ENCODE measurements around the gene GMDS. TPM values are rescaled to one million over a fixed set of nuclear protein-coding genes. Genes with fewer than 3 reads are reported as not detected.
A peak's percentile ranks its signal among the peaks of the same experiment; 100 is the strongest.

Gene GMDS
- total and polyA plus RNA-seq, 2 of the 13 experiments (the other 11 are each of a cell fraction or from before 2014, with no cell fraction given) = 64.4 to 112 TPM

DNA sequence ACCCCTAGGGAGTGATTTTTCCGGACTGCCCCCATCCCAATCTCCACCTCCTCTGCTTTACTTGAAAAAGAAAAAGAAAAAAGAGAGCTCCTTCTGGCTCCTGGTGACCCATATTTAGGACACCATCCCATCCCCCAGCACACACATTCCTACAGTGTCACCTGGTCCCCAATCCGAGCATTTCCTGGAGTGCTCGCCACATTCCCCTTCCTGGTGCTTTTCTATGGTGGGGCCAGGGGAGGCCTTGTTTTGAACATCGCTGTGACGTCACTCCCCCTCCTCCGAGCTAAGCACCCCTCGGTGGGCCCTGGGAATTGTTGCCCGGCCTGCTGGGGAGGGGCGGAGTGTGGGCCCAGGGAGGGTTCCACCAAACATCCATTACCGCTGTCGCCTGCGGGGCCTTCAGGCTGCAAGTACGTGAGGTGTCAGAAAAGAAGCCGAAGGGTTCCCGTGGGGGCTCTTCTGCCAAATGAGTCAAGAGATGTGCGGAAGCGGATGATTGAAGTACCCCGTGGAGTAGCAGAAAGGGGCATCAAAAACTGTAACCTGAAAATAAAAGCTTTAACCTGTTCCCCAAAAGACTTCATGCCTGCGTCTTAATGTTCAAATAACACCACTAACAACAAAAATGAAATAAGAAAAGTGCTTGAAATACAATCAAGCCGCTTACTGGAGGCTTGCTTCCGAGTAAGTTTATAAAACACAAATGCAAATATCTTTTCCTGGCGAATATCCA lies 638.5 kb downstream of the GMDS start (continued):
- no peak for TF ChIP-seq ZFAT (CRISPR knock-in tag; conservative IDR thresholded peaks at IDR 0.05)
- no peak for TF ChIP-seq SIX4 (CRISPR knock-in tag; IDR thresholded peaks at IDR 0.05)
- peak; percentile 30 for TF ChIP-seq TEAD3 (CRISPR knock-in tag; optimal IDR thresholded peaks at IDR 0.05; ENCODE audit: borderline replicate concordance)
- 0 out of 2 replicates have a peak, but pooled peaks have one; percentile 3 for TF ChIP-seq RARG (CRISPR knock-in tag; IDR thresholded peaks at IDR 0.05; ENCODE audit: low read depth)
- TF ChIP-seq SNAPC2 (CRISPR knock-in tag; IDR thresholded peaks at IDR 0.05) = no peak
- TF ChIP-seq ZFP90 (CRISPR knock-in tag; IDR thresholded peaks at IDR 0.05; ENCODE audit: borderline replicate concordance) = no peak
- TF ChIP-seq ZBTB3 (CRISPR knock-in tag; IDR thresholded peaks at IDR 0.05; ENCODE audit: borderline replicate concordance, low read depth) = no peak
- TF ChIP-seq TBL1XR1 (IDR thresholded peaks at IDR 0.05; ENCODE audit: borderline replicate concordance, low read length, partially characterized antibody) = no peak
- no peak for TF ChIP-seq ERF (CRISPR knock-in tag; IDR thresholded peaks at IDR 0.05)
- TF ChIP-seq, protein P1, sequence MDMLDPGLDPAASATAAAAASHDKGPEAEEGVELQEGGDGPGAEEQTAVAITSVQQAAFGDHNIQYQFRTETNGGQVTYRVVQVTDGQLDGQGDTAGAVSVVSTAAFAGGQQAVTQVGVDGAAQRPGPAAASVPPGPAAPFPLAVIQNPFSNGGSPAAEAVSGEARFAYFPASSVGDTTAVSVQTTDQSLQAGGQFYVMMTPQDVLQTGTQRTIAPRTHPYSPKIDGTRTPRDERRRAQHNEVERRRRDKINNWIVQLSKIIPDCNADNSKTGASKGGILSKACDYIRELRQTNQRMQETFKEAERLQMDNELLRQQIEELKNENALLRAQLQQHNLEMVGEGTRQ (IDR thresholded peaks at IDR 0.05; ENCODE audit: low read depth, low read length) = no peak
- TF ChIP-seq, protein P1 (CRISPR knock-in tag; IDR thresholded peaks at IDR 0.05; ENCODE audit: borderline replicate concordance) = no peak
- no peak for TF ChIP-seq ZNF781 (CRISPR knock-in tag; IDR thresholded peaks at IDR 0.05; ENCODE audit: borderline replicate concordance, not compliant biosample characterization)
- TF ChIP-seq ZBTB20 (CRISPR knock-in tag; IDR thresholded peaks at IDR 0.05; ENCODE audit: borderline replicate concordance, low read depth) = no peak
- TF ChIP-seq KDM4B (CRISPR knock-in tag; IDR thresholded peaks at IDR 0.05) = no peak
- TF ChIP-seq, protein P2, sequence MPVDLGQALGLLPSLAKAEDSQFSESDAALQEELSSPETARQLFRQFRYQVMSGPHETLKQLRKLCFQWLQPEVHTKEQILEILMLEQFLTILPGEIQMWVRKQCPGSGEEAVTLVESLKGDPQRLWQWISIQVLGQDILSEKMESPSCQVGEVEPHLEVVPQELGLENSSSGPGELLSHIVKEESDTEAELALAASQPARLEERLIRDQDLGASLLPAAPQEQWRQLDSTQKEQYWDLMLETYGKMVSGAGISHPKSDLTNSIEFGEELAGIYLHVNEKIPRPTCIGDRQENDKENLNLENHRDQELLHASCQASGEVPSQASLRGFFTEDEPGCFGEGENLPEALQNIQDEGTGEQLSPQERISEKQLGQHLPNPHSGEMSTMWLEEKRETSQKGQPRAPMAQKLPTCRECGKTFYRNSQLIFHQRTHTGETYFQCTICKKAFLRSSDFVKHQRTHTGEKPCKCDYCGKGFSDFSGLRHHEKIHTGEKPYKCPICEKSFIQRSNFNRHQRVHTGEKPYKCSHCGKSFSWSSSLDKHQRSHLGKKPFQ (CRISPR knock-in tag; IDR thresholded peaks at IDR 0.05; ENCODE audit: insufficient replicate concordance) = no peak
- TF ChIP-seq ARNT (IDR thresholded peaks at IDR 0.05) = no peak
- TF ChIP-seq, protein P3, sequence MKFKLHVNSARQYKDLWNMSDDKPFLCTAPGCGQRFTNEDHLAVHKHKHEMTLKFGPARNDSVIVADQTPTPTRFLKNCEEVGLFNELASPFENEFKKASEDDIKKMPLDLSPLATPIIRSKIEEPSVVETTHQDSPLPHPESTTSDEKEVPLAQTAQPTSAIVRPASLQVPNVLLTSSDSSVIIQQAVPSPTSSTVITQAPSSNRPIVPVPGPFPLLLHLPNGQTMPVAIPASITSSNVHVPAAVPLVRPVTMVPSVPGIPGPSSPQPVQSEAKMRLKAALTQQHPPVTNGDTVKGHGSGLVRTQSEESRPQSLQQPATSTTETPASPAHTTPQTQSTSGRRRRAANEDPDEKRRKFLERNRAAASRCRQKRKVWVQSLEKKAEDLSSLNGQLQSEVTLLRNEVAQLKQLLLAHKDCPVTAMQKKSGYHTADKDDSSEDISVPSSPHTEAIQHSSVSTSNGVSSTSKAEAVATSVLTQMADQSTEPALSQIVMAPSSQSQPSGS (CRISPR knock-in tag; IDR thresholded peaks at IDR 0.05) = no peak
- TF ChIP-seq TRIM24 (CRISPR knock-in tag; IDR thresholded peaks at IDR 0.05) = no peak
- no peak for TF ChIP-seq TBX2 (CRISPR knock-in tag; IDR thresholded peaks at IDR 0.05; ENCODE audit: borderline replicate concordance)
- TF ChIP-seq CREB1 (IDR thresholded peaks at IDR 0.05) = peak; percentile 98
- no peak for TF ChIP-seq CREB1 (CRISPR knock-in tag; IDR thresholded peaks at IDR 0.05)
